ENCODE measurements around the gene ADRA2C.

The ADRA2C gene

GRCh38 chr4:3762264-3762663 lies 3.9 kb upstream of the ADRA2C start:
- TF ChIP-seq ZFX (IDR thresholded peaks at IDR 0.05), result no peak
- no peak for TF ChIP-seq CTCF (conservative IDR thresholded peaks at IDR 0.05)

GRCh38 chr4:3762753-3763549 lies 3.2 kb upstream of the ADRA2C start:
- TF ChIP-seq ZFX (IDR thresholded peaks at IDR 0.05), result no peak
- no peak overlapping the region for H3K27ac ChIP-seq

More at GRCh38 chr4:3762264-3762663, 3.9 kb upstream of the ADRA2C start:
- no peak overlapping the region for H3K27ac ChIP-seq

- H3K27ac ChIP-seq, result no peak overlapping the region
- TF ChIP-seq CTCF (conservative IDR thresholded peaks at IDR 0.05), result peak; percentile 69
- TF ChIP-seq ZFX (IDR thresholded peaks at IDR 0.05), result no peak
These were observed 732 bp upstream of the ADRA2C start for GRCh38 chr4:3765271-3766035.

- TF ChIP-seq ZFX (IDR thresholded peaks at IDR 0.05) (no peak), CTCF (conservative IDR thresholded peaks at IDR 0.05) (no peak)
- H3K27ac ChIP-seq, result no peak overlapping the region
These were observed 792 bp downstream of the ADRA2C start for GRCh38 chr4:3766785-3767569.

- TF ChIP-seq ZFX (IDR thresholded peaks at IDR 0.05), result no peak
- TF ChIP-seq CTCF (conservative IDR thresholded peaks at IDR 0.05), result no peak; the same call in 1 of the 2 replicates
These were observed 1.5 kb downstream of the ADRA2C start for GRCh38 chr4:3767570-3768288.

GRCh38 chr4:3768842-3769641 lies 2.9 kb downstream of the ADRA2C start:
- TF ChIP-seq ZFX (IDR thresholded peaks at IDR 0.05) (no peak), CTCF (conservative IDR thresholded peaks at IDR 0.05) (no peak)
- no peak overlapping the region for H3K27ac ChIP-seq

More at GRCh38 chr4:3767570-3768288, 1.5 kb downstream of the ADRA2C start:
- H3K27ac ChIP-seq, result no peak overlapping the region
